ENCODE data around the gene HEATR1.

Gene HEATR1

GRCh38 chr1:236552096-236552495 is 52.2 kb downstream of the HEATR1 start:
- peaks cover 89% of the 10 kb centered on the region for H3K36me3 ChIP-seq (ENCODE audit: low read depth)
- no peak for TF ChIP-seq CTCF (IDR thresholded peaks at IDR 0.05; ENCODE audit: poor library complexity, severe bottlenecking)
- H3K27ac ChIP-seq (ENCODE audit: poor library complexity, severe bottlenecking) = no peak overlapping the region
- DNase-seq (ENCODE audit: low spot score) (no peak), ATAC-seq (ENCODE audit: low read depth) (no peak)
- H3K4me3 ChIP-seq (ENCODE audit: severe bottlenecking) = no peak overlapping the region
- no peaks in the 10 kb centered on the region for H3K9me3 ChIP-seq (ENCODE audit: severe bottlenecking)
- H3K4me1 ChIP-seq (ENCODE audit: insufficient read depth, poor library complexity, severe bottlenecking) = no peaks in the 10 kb centered on the region
- no peaks in the 10 kb centered on the region for H3K27me3 ChIP-seq (ENCODE audit: insufficient read depth, poor library complexity, severe bottlenecking)

GRCh38 chr1:236550961-236551851 is 53.1 kb downstream of the HEATR1 start:
- TF ChIP-seq CTCF (IDR thresholded peaks at IDR 0.05; ENCODE audit: poor library complexity, severe bottlenecking) = no peak
- Histone ChIP-seq H3K27ac (ENCODE audit: poor library complexity, severe bottlenecking) (no peak overlapping the region), H3K9me3 (ENCODE audit: severe bottlenecking) (no peaks in the 10 kb centered on the region), H3K4me3 (ENCODE audit: severe bottlenecking) (no peak overlapping the region), H3K27me3 (ENCODE audit: insufficient read depth, poor library complexity, severe bottlenecking) (no peaks in the 10 kb centered on the region), H3K36me3 (ENCODE audit: low read depth) (peaks cover 86% of the 10 kb centered on the region), H3K4me1 (ENCODE audit: insufficient read depth, poor library complexity, severe bottlenecking) (no peaks in the 10 kb centered on the region)
- ATAC-seq (ENCODE audit: low read depth) = no peak
- no peak for DNase-seq (ENCODE audit: low spot score)

DNA sequence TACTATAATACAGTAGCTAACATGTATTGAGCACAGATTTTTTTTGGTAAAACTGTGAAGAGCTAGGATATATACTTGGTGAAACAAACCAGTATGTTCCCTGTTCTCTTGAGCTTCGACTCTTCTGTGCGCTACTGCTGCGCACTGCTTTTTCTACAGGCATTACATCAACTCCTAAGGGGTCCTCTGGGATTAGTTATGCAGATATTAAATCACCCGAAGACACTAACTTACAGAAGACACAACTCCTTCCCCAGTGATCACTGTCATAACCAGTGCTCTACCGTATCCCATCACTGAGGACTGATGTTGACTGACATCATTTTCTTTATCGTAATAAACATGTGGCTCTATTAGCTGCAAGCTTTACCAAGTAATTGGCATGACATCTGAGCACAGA is 55.9 kb downstream of the HEATR1 start:
- Histone ChIP-seq H3K27ac (ENCODE audit: poor library complexity, severe bottlenecking) (no peak overlapping the region), H3K9me3 (ENCODE audit: severe bottlenecking) (no peaks in the 10 kb centered on the region), H3K27me3 (ENCODE audit: insufficient read depth, poor library complexity, severe bottlenecking) (no peaks in the 10 kb centered on the region), H3K4me3 (ENCODE audit: severe bottlenecking) (no peak overlapping the region), H3K36me3 (ENCODE audit: low read depth) (peaks cover 84% of the 10 kb centered on the region), H3K4me1 (ENCODE audit: insufficient read depth, poor library complexity, severe bottlenecking) (no peaks in the 10 kb centered on the region)
- no peak for DNase-seq (ENCODE audit: low spot score)
- ATAC-seq (ENCODE audit: low read depth) = no peak
- no peak for TF ChIP-seq CTCF (IDR thresholded peaks at IDR 0.05; ENCODE audit: poor library complexity, severe bottlenecking)

GRCh38 chr1:236545621-236546169 is 58.6 kb downstream of the HEATR1 start:
- ATAC-seq (ENCODE audit: low read depth) (no peak), DNase-seq (ENCODE audit: low spot score) (no peak)
- H3K36me3 ChIP-seq (ENCODE audit: low read depth) = peaks cover 78% of the 10 kb centered on the region
- no peak overlapping the region for H3K27ac ChIP-seq (ENCODE audit: poor library complexity, severe bottlenecking)
- TF ChIP-seq CTCF (IDR thresholded peaks at IDR 0.05; ENCODE audit: poor library complexity, severe bottlenecking) = no peak
- H3K9me3 ChIP-seq (ENCODE audit: severe bottlenecking) = no peaks in the 10 kb centered on the region
- no peak overlapping the region for H3K4me3 ChIP-seq (ENCODE audit: severe bottlenecking)
- no peaks in the 10 kb centered on the region for H3K4me1 ChIP-seq (ENCODE audit: insufficient read depth, poor library complexity, severe bottlenecking)
- H3K27me3 ChIP-seq (ENCODE audit: insufficient read depth, poor library complexity, severe bottlenecking) = no peaks in the 10 kb centered on the region
